ENCODE data around the gene EIF4E1B. TPM values are rescaled to one million over a fixed set of nuclear protein-coding genes. Genes with fewer than 3 reads are reported as not detected.

Gene EIF4E1B
- total and polyA plus RNA-seq, 2 donors (not counting 1 experiment from before 2014, with no cell fraction given) = not detected

GRCh38 chr5:176651472-176651980 is 21.1 kb downstream of the EIF4E1B start:
- Histone ChIP-seq H3K9ac (ENCODE audit: low read length) (no peak overlapping the region), H3K4me1 (ENCODE audit: control insufficient read depth in 2 of 2, insufficient read depth in 2 of 2, low read length in 2 of 2) (peaks cover 37 to 66% of the 10 kb centered on the region in 2 donors), H3K4me3 (ENCODE audit: control extremely low read depth in 1 of 5, extremely low read depth in 1 of 5, insufficient read depth in 1 of 5, low read depth in 2 of 5, low read length in 4 of 5) (no peak overlapping the region), H4K20me1 (ENCODE audit: control insufficient read depth, insufficient read depth, low read length, poor library complexity, severe bottlenecking) (no peaks in the 10 kb centered on the region), H2AFZ (ENCODE audit: insufficient read depth, low read depth, low read length, poor library complexity, severe bottlenecking) (no peak overlapping the region), H3K4me2 (replicated peaks; ENCODE audit: low read depth, low read length, poor library complexity, severe bottlenecking) (no peak overlapping the region), H3K9me3 (ENCODE audit: control extremely low read depth in 1 of 3, control insufficient read depth in 2 of 3, insufficient read depth in 1 of 3, low read length in 2 of 3) (no peaks in the 10 kb centered on the region), H3K79me2 (ENCODE audit: control insufficient read depth, insufficient read depth, low read length) (peaks cover 14% of the 10 kb centered on the region), H3K27me3 (replicated peaks in 1 of 4; ENCODE audit: control extremely low read depth in 1 of 4, control insufficient read depth in 3 of 4, insufficient read depth in 4 of 4, low read length in 3 of 4) (no peaks in the 10 kb centered on the region), H3K36me3 (replicated peaks in 1 of 2; ENCODE audit: control extremely low read depth in 1 of 2, control insufficient read depth in 1 of 2, extremely low read depth in 1 of 2, insufficient read depth in 2 of 2, low read length in 1 of 2) (peaks cover 0 to 10% of the 10 kb centered on the region in 2 experiments), H3K27ac (ENCODE audit: low read length in 2 of 2) (no peak overlapping the region)
- no peak for ATAC-seq (ENCODE audit: low read depth)
- Mint-ChIP-seq H3K4me1 (peaks cover 62% of the 10 kb centered on the region), H3K9me3 (ENCODE audit: insufficient read depth) (no peaks in the 10 kb centered on the region), H3K27ac (no peak overlapping the region), H3K4me3 (no peak overlapping the region), H3K27me3 (no peaks in the 10 kb centered on the region)
- intact Hi-C loops (cut with micrococcal nuclease) = no loop called here
- no peak for TF ChIP-seq EZH2 (IDR thresholded peaks at IDR 0.05; ENCODE audit: borderline replicate concordance, insufficient read depth, low read depth, low read length, poor library complexity, severe bottlenecking)
- TF ChIP-seq CTCF (IDR thresholded peaks at IDR 0.05) = no peak
- WGBS (ENCODE audit: insufficient coverage) = 81% methylated on average over 14 of the region's 17 CpGs
- ChIA-PET CTCF (interaction anchor here (6.8 kb wide), 1 partner anchor 8 kb away, joined by 76 read pairs; no protein-coding TSS in a partner anchor), POLR2A (no interaction called here)
- DNase-seq = no peak

GRCh38 chr5:176652136-176652535 is 21.7 kb downstream of the EIF4E1B start:
- intact Hi-C loops (cut with micrococcal nuclease) = no loop called here
- ChIA-PET POLR2A (no interaction called here), CTCF (interaction anchor here (6.8 kb wide), 1 partner anchor 7 kb away, joined by 76 read pairs; no protein-coding TSS in a partner anchor)
- H3K9me3 Mint-ChIP-seq (ENCODE audit: insufficient read depth) = no peaks in the 10 kb centered on the region
- Histone ChIP-seq H3K79me2 (ENCODE audit: control insufficient read depth, insufficient read depth, low read length) (peaks cover 14% of the 10 kb centered on the region), H3K36me3 (replicated peaks in 1 of 2; ENCODE audit: control extremely low read depth in 1 of 2, control insufficient read depth in 1 of 2, extremely low read depth in 1 of 2, insufficient read depth in 2 of 2, low read length in 1 of 2) (peaks cover 0 to 16% of the 10 kb centered on the region in 2 experiments), H3K4me3 (ENCODE audit: control extremely low read depth in 1 of 5, extremely low read depth in 1 of 5, insufficient read depth in 1 of 5, low read depth in 2 of 5, low read length in 4 of 5) (no peak overlapping the region), H2AFZ (ENCODE audit: insufficient read depth, low read depth, low read length, poor library complexity, severe bottlenecking) (no peak overlapping the region), H4K20me1 (ENCODE audit: control insufficient read depth, insufficient read depth, low read length, poor library complexity, severe bottlenecking) (no peaks in the 10 kb centered on the region), H3K9me3 (ENCODE audit: control extremely low read depth in 1 of 3, control insufficient read depth in 2 of 3, insufficient read depth in 1 of 3, low read length in 2 of 3) (no peaks in the 10 kb centered on the region), H3K27me3 (replicated peaks in 1 of 4; ENCODE audit: control extremely low read depth in 1 of 4, control insufficient read depth in 3 of 4, insufficient read depth in 4 of 4, low read length in 3 of 4) (no peaks in the 10 kb centered on the region), H3K4me1 (ENCODE audit: control insufficient read depth in 2 of 2, insufficient read depth in 2 of 2, low read length in 2 of 2) (peaks cover 34 to 63% of the 10 kb centered on the region in 2 donors), H3K4me2 (replicated peaks; ENCODE audit: low read depth, low read length, poor library complexity, severe bottlenecking) (no peak overlapping the region), H3K9ac (ENCODE audit: low read length) (no peak overlapping the region), H3K27ac (ENCODE audit: low read length in 2 of 2) (no peak overlapping the region)
- WGBS (ENCODE audit: insufficient coverage) = 98% methylated on average over 6 of the region's 8 CpGs
- H3K4me3 Mint-ChIP-seq = no peak overlapping the region
- DNase-seq = no peak
- TF ChIP-seq EZH2 (IDR thresholded peaks at IDR 0.05; ENCODE audit: borderline replicate concordance, insufficient read depth, low read depth, low read length, poor library complexity, severe bottlenecking) = no peak
- no peak for TF ChIP-seq CTCF (IDR thresholded peaks at IDR 0.05)
- H3K27ac Mint-ChIP-seq = no peak overlapping the region
- peaks cover 56% of the 10 kb centered on the region for H3K4me1 Mint-ChIP-seq
- H3K27me3 Mint-ChIP-seq = no peaks in the 10 kb centered on the region
- no peak for ATAC-seq (ENCODE audit: low read depth)
